ENCODE results near the gene IL4R.
"Not testable (repeated sequence)": the region's sequence is repeated elsewhere in the genome, so short reads cannot be mapped to it uniquely, and the experiment has no call there.

IL4R gene

DNA sequence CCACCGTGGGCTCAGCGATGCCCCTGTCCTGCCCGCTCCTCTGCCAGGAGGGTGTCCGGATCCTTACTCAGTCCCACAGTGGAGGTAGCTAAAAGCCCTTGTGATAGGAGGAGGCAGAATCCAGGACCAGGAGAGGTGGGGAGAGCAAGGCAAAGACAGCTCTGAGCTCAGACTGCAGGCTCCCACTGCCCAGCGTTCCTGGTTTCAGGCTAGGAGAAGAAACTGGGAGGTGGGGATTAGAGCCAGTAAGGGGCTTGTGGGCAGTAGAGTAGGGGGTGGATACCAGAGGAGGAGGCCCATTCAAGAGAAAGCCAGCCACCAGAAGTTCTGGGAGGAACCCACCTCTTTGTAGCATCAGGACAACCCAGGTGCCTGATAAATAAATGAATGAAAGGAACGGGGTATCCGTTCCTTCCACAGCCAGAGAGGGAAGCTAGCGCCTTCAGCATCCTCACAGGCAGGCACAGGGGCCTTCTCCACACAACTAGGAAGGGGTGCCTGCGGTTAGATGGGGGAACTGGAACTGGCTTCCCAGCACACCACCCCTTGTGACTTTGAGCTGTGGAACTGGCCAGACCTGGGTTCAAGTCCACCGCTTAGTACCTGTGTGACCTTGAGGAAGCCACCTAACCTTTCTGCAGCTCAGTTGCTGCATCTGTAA, 90.5 kb downstream of the IL4R start:
- no peak for DNase-seq (ENCODE audit: low spot score)

DNA sequence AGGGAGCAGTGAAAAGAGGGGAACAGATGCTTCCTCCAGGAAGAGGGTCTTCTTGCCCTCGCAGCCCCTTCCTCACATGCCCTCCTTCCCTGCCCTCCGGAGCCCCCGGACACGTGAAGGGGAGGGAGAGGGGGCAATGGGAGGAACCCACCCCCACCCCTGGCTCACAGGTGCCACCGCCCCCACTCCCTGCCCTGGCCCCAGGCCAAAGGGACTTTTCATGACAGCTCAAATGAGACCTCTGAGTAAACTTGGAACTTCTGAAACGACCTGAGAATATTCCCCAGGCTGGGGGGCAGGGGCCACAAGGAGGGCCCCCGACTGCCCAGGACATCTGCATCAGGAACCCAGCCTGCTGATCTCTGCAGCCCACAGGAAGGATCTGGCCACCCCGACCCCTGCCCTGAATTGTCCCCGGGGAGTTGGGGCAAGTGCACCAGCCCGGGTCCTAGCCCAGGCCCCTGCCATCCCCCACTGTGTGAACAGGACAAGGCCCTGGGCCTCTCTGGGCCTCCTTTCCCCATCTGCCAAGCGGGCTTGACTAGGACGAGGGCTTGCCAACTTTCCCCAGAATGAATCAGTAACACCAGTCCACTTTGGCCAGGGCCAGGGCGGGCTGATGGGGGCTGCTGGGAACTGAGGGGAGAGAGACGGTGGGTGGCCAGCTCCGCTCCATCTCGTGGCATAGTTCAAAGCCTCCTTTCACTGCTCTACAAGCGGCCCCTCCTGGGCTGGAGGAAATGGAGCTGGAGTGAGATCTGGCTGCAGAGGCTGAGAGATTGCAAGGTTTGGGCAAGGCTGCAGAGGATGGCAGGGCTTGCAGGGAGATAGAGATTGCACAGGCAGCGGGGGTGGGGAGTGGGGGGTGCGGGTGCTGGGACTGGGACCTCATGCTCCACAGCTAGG, 92.0 kb downstream of the IL4R start:
- no peak for DNase-seq (ENCODE audit: low spot score)

DNA sequence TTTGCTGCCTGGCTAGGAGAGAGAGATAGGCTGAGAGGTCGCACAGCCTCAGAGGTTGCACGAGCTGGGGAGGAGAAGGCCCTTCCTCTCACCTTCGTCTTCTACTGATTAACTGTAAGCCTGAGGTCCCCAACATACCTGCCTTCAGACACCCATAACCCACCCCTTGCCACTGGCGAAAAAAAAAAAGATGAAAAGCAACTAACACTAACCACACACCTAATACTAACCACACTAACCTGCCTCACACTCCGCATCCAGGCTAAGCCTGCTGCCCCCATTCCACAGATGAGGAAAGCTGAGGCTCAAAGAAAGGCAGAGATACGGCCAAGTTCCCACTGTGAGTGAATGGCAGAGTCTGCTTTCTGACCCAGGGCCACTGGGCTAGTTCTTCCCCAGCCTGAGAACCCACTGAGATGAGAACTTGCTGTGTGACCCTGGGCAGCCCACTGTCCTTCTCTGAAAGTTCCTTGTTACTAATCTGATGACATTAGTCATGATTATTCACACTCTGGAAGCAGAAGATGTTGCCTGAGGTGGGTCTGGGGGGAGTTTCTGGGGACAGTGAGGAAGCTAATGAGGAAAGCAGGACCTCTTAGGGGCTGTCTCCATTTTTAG, 92.8 kb downstream of the IL4R start:
- DNase-seq (ENCODE audit: low spot score) = no peak

DNA sequence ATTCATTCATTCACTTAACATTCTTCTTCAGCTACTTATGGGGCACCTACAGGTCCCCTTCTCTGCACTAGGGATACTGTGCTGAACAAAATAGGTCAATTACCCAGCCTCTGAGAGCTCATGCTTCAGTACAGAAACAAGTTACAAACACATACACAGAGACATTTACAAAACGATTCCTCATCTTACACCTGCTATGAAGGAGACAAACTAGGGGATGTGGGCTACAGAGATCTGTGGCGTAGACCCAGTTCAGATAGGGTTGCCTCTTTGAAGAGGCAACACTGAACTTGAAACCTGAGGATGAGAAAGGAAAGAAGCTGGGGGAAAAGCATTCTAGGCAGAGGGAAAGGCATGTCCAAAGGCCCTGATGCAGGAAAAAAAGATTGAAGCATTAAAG, 93.4 kb downstream of the IL4R start:
- DNase-seq (ENCODE audit: low spot score) = no peak

DNA sequence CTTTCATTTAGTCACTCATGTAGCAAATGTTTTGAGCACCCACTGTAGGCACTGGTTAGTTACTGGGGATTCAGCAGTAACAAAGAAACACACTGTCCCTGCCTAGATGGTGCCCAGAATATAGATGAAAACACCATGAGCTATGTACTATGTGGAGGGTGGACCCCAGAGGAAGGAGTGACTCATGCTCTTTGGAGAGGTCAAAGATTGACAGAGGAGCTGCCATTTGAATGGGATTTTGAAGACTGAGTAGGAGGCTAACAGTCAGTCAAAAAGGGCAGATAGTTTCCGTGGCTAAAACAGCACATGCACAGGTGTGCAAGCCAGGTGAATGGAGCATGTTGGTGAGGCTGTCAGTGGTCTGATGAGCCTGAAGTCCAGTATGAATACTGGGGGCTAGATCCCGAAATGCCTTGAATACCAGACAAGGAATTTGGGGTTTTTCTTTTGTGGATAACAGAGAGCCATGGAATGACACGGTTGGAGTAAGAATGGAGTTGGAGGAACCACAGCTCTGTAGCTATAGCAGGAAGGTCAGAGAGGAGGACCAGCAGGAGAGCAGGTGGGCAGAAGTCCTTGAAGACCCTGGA, 94.3 kb downstream of the IL4R start:
- DNase-seq (ENCODE audit: low spot score) = no peak

DNA sequence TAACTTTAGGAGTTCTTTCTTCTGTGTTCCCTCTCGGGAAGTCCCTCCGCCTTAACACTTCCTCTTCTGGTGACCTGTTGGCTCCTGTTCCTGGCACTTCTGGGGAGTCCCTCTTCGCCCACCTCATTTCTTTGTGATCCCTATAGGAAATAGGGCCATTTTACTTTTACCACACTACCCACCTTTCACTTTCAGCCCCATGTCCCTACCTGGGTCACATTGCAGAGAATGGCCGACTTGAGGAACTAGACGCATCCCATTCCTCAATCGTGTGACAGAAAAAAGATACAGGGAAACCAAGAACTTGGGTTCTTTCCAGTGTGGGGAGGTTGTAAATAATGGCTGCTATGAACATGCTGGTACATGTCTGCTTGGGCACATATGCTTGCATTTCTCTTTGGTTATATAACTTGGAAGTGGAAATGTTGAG, 94.8 kb downstream of the IL4R start:
- no peak for DNase-seq (ENCODE audit: low spot score)

DNA sequence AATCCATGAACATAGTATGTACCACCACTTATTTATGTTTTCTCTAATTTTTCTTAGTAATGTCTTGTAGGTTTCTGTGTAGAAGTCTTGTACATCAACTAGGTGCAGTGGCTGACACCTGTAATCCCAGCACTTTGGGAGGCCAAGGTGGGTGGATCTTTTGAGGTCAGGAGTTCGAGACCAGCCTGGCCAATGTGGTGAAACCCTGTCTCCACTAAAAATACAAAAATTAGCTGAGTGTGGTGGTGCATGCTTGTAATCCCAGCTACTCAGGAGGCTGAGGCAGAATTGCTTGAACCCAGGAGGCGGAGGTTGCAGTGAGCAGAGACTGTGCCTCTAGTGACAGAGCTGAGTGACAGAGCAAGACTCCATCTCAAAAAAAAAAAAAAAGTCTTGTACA, 96.2 kb downstream of the IL4R start:
- not testable (repeated sequence) for DNase-seq (ENCODE audit: low spot score)

DNA sequence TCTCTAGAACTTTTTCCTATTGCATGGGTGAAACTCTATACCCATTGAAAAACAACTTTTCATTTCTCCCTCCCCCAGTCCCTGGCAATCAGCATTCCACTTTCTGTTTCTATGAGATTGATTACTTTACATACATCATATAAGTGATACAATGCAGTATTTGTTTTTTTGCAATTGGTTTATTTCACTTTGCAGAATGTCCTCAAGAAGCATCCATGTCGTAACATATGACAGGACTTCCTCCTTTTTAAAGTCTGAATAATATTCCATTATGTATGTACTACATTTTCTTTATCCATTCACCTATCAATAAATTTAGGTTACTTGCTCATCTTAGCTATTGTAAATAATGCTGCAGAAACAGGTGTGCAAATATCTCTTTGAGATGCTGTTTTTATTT, 97.0 kb downstream of the IL4R start:
- DNase-seq (ENCODE audit: low spot score) = no peak

DNA sequence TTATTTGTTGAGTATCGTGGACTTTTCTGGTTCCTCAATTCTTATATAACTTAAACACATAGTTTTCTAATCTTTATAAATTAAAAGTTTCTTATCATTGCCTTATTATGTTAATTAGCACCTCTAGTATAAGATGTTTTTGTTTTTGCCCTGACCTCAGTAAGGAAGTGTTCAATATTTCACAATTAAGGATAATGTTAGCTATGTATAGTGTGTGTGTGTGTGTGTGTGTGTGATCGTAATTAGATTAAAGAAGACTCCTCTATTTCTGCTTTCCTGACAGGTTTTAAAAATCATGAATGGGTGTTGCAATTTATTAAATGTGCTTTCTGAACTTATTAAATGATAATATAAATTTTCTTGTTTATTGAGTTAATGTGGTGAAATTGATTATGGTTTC, 100.2 kb downstream of the IL4R start:
- no peak for DNase-seq (ENCODE audit: low spot score)
